Activated T-cell treated with anti-CD3 and anti-CD28 coated beads for 1 hour (primary cell): ENCODE data around the gene FRMD4A.

Experiments
- DNase-seq: peaks from one replicate; pipeline ENCODE4 v3.0.0-alpha.2; 2020; ENCODE audit warnings: low read depth

The FRMD4A gene

GRCh38 chr10:13698217-13698616 is 632.5 kb downstream of the FRMD4A start:
- no peak for DNase-seq

GRCh38 chr10:13696071-13696470 is 634.7 kb downstream of the FRMD4A start:
- no peak for DNase-seq

GRCh38 chr10:13695588-13695987 is 635.1 kb downstream of the FRMD4A start:
- no peak for DNase-seq

GRCh38 chr10:13693783-13694700 is 636.7 kb downstream of the FRMD4A start:
- no peak for DNase-seq

- DNase-seq, result no peak
These were observed 640.4 kb downstream of the FRMD4A start for GRCh38 chr10:13690281-13690825.

- DNase-seq, result no peak
These were observed 644.4 kb downstream of the FRMD4A start for GRCh38 chr10:13686331-13686752.

GRCh38 chr10:13685885-13686284 is 644.8 kb downstream of the FRMD4A start:
- DNase-seq, result no peak

- no peak for DNase-seq
These were observed 645.8 kb downstream of the FRMD4A start for GRCh38 chr10:13684806-13685482.

- DNase-seq, result no peak
These were observed 646.4 kb downstream of the FRMD4A start for GRCh38 chr10:13684252-13684791.

GRCh38 chr10:13683017-13683416 is 647.7 kb downstream of the FRMD4A start:
- DNase-seq, result no peak

- DNase-seq, result no peak
These were observed 648.8 kb downstream of the FRMD4A start for GRCh38 chr10:13681960-13682359.

GRCh38 chr10:13681528-13681927 is 649.2 kb downstream of the FRMD4A start:
- no peak for DNase-seq

- no peak for DNase-seq
These were observed 649.6 kb downstream of the FRMD4A start for GRCh38 chr10:13681095-13681494.

- DNase-seq, result no peak
These were observed 652.5 kb downstream of the FRMD4A start for GRCh38 chr10:13678101-13678843.

GRCh38 chr10:13674645-13675588 is 655.8 kb downstream of the FRMD4A start:
- DNase-seq, result no peak

- no peak for DNase-seq
These were observed 657.6 kb downstream of the FRMD4A start for GRCh38 chr10:13673156-13673555.

- no peak for DNase-seq
These were observed 658.2 kb downstream of the FRMD4A start for GRCh38 chr10:13672548-13672947.

- DNase-seq, result no peak
These were observed 658.8 kb downstream of the FRMD4A start for GRCh38 chr10:13671904-13672303.

- no peak for DNase-seq
These were observed 660.4 kb downstream of the FRMD4A start for GRCh38 chr10:13670311-13670710.

- no peak for DNase-seq
These were observed 660.8 kb downstream of the FRMD4A start for GRCh38 chr10:13669901-13670300.
